Activated B cell treated with CpG ODN at 0.5 μM for 24 hours (primary cell): Measurements from ENCODE around the gene UBXN1. TPM values are rescaled to one million over a fixed set of nuclear protein-coding genes. Genes with fewer than 3 reads are reported as not detected.
"Not testable (repeated sequence)": the region's sequence is repeated elsewhere in the genome, so short reads cannot be mapped to it uniquely, and the experiment has no call there.

Experiments
- ATAC-seq: fragments of 200-7000 bp; cut with Tn5 transposase; one replicate; pipeline ENCODE4 v1.10.0; 2021; ENCODE audit warnings: low read depth, mild to moderate bottlenecking, moderate library complexity
- CTCF ChIA-PET: fragments of 350-600 bp; sonication (Branson Sonifier 250); formaldehyde crosslinking; loops from one replicate; lab custom pipeline; 2021; ENCODE audit warnings: antibody characterized with exemption; lab: Charles Lee
- POLR2A ChIA-PET: fragments of 350-600 bp; sonication (Branson Sonifier 250); formaldehyde crosslinking; loops from one replicate; lab custom pipeline; 2021; ENCODE audit warnings: antibody characterized with exemption; lab: Charles Lee
- DNase-seq: peaks from one replicate; pipeline ENCODE4 v3.0.0; 2022
- H3K27ac Mint-ChIP-seq: one replicate; pipeline ENCODE4 v1.8.0; 2020; ENCODE audit warnings: mixed read lengths
- H3K27me3 Mint-ChIP-seq: one replicate; pipeline ENCODE4 v1.8.0; 2021; ENCODE audit warnings: mixed read lengths
- H3K36me3 Mint-ChIP-seq: one replicate; pipeline ENCODE4 v1.8.0; 2021; ENCODE audit warnings: low read depth, mixed read lengths
- H3K4me1 Mint-ChIP-seq: one replicate; pipeline ENCODE4 v1.8.0; 2021; ENCODE audit warnings: mixed read lengths
- H3K4me3 Mint-ChIP-seq: one replicate; pipeline ENCODE4 v1.8.0; 2020; ENCODE audit warnings: mild to moderate bottlenecking, mixed read lengths
- H3K9me3 Mint-ChIP-seq: one replicate; pipeline ENCODE4 v1.8.0; 2020; ENCODE audit warnings: mixed read lengths
- intact Hi-C: fragments of 100-400 bp; cut with micrococcal nuclease; formaldehyde crosslinking; loops from one replicate; pipeline ENCODE4 v1.15.1; 2024
- total RNA-seq: library from RNA; stranded (reverse); gene quantifications from 2 replicates; pipeline ENCODE4 v1.2.3, GENCODE V29; 2022
- TF ChIP-seq, protein P1 (sequence below): fragments of 200-600 bp; IDR thresholded peaks from one replicate; pipeline ENCODE4 v1.8.0; 2022; ENCODE audit warnings: antibody characterized with exemption, mild to moderate bottlenecking

UBXN1 gene
- total RNA-seq, 1 donor from 2014 or later, result 204 TPM

- intact Hi-C loops, result loop anchor here (1.0 to 2.0 kb wide), 3 partner anchors 28 to 174 kb away; partner anchors contain the start of genes GANAB and UBXN1
- H3K4me3 Mint-ChIP-seq, result peak overlapping the region; percentile 92
- H3K27me3 Mint-ChIP-seq, result no peaks in the 10 kb centered on the region
- no peak for DNase-seq
- TF ChIP-seq, protein P1, sequence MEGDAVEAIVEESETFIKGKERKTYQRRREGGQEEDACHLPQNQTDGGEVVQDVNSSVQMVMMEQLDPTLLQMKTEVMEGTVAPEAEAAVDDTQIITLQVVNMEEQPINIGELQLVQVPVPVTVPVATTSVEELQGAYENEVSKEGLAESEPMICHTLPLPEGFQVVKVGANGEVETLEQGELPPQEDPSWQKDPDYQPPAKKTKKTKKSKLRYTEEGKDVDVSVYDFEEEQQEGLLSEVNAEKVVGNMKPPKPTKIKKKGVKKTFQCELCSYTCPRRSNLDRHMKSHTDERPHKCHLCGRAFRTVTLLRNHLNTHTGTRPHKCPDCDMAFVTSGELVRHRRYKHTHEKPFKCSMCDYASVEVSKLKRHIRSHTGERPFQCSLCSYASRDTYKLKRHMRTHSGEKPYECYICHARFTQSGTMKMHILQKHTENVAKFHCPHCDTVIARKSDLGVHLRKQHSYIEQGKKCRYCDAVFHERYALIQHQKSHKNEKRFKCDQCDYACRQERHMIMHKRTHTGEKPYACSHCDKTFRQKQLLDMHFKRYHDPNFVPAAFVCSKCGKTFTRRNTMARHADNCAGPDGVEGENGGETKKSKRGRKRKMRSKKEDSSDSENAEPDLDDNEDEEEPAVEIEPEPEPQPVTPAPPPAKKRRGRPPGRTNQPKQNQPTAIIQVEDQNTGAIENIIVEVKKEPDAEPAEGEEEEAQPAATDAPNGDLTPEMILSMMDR, result no peak
- no peak for ATAC-seq
- ChIA-PET POLR2A (interaction anchor here (0.6 to 8.0 kb wide), 23 partner anchors 13 to 174 kb away, joined by 3 to 188 read pairs (median 9); partner anchors contain the start of genes B3GAT3, C11orf98, CSKMT and EEF1G), CTCF (interaction anchor here (1.0 to 1.6 kb wide), 2 partner anchors 42 to 174 kb away, joined by 3 to 5 read pairs; partner anchors contain the start of genes C11orf98, CSKMT and SLC3A2)
- peaks cover 49% of the 10 kb centered on the region for H3K4me1 Mint-ChIP-seq
- H3K36me3 Mint-ChIP-seq, result peaks cover 26% of the 10 kb centered on the region
- H3K9me3 Mint-ChIP-seq, result no peaks in the 10 kb centered on the region
- H3K27ac Mint-ChIP-seq, result peak overlapping the region; percentile 99
Observed at GRCh38 chr11:62706850-62707247, 28.0 kb upstream of the UBXN1 start.

DNA sequence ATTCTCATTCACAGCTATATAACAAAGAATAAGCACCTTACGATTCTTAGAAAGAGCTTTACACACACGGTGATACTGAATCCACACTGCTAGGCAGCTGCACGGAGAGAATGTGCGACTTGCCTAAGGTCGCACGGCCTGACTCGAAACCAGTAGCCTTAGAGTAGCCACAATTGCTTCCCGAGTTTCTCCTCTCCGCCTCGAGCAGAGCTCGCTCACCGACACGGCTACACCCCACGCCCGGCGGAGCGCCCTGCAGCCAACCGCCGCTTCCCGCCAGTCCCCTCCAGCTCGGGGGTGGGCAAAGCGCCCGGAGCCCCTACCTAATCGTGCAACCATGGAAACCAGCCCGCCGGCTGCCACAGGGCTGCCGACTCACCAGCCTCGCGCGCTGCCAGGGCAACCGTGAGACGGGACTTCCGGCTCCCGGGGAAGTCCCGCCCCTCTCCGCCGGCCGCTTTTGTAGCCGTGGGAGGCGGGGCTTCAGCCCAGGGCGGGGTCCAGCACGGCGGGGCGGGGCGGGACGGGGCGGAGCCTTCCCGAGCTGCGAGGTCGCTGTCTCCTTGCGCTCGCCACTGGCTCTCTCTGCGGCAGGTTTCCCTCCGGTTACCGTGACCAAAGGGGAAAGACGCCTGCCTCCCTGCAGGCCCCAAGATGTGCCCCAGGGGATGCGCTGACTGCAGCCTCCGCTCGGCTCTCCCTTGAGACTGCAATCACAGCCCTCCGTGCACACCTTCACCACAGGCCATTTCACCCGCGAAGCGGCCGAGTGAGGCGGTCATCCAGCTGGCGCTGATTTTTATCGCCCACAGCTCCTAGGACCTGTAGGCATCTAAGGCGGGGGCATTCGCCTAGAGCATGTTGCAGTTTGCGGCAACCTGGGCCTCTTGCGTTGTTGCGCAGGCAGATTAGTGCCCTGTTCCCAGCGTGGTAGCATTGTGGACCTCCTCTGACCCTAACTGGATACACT is 27.3 kb upstream of the UBXN1 start:
- CTCF ChIA-PET, result interaction anchor here (1.0 to 1.6 kb wide), 4 partner anchors 12 to 175 kb away, joined by 3 to 6 read pairs (median 4); partner anchors contain the start of genes C11orf98, CSKMT and SLC3A2

DNA sequence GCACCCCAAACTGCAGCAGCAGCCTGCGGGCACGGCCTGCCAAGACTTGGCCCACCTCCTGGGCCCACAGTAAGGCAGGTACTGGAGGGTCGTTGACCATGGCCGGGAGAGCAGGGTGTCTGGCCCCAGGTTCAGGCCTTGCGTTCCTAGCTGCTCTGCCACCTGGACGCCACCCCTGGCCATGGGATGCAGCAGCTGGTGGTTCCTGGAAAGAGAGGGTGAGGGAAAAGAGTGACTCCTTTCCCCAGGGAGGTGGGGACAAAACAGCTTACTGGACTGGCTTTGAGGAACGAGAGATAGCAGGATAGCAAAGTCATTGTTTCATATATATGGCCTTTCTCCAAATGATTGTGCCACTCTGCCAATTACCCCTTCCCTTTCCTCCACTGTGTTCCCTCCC is 26.5 kb upstream of the UBXN1 start:
- ATAC-seq, result no peak
- CTCF ChIA-PET, result interaction anchor here (1.0 to 1.6 kb wide), 3 partner anchors 11 to 40 kb away, joined by 3 to 6 read pairs (median 5); partner anchors contain the start of genes C11orf98 and CSKMT
- peak overlapping the region; percentile 86 for H3K27ac Mint-ChIP-seq
- H3K4me3 Mint-ChIP-seq, result peak overlapping the region; percentile 92
- peaks cover 49% of the 10 kb centered on the region for H3K4me1 Mint-ChIP-seq
- no peak for DNase-seq
- H3K36me3 Mint-ChIP-seq, result peaks cover 19% of the 10 kb centered on the region
- no peaks in the 10 kb centered on the region for H3K27me3 Mint-ChIP-seq
- intact Hi-C loops, result no loop called here
- POLR2A ChIA-PET, result interaction anchor here (0.9 to 8.0 kb wide), 16 partner anchors 21 to 175 kb away, joined by 3 to 188 read pairs (median 21); partner anchors contain the start of genes B3GAT3, C11orf98, CSKMT and EEF1G
- H3K9me3 Mint-ChIP-seq, result no peaks in the 10 kb centered on the region
- TF ChIP-seq, protein P1, result no peak

More for the DNA sequence above, 27.3 kb upstream of the UBXN1 start:
- Mint-ChIP-seq H3K27ac (peak overlapping the region; percentile 99), H3K27me3 (no peaks in the 10 kb centered on the region), H3K4me1 (peaks cover 49% of the 10 kb centered on the region), H3K9me3 (no peaks in the 10 kb centered on the region), H3K36me3 (peaks cover 23% of the 10 kb centered on the region), H3K4me3 (peak overlapping the region; percentile 92)
- POLR2A ChIA-PET, result interaction anchor here (0.6 to 8.0 kb wide), 22 partner anchors 12 to 174 kb away, joined by 3 to 188 read pairs (median 8); partner anchors contain the start of genes B3GAT3, C11orf98, CSKMT and EEF1G
- ATAC-seq, result peak; percentile 73
- intact Hi-C loops, result loop anchor here (1.0 to 2.0 kb wide), 3 partner anchors 27 to 175 kb away; partner anchors contain the start of genes GANAB and UBXN1
- peak; percentile 90 for DNase-seq
- TF ChIP-seq, protein P1, result no peak

DNA sequence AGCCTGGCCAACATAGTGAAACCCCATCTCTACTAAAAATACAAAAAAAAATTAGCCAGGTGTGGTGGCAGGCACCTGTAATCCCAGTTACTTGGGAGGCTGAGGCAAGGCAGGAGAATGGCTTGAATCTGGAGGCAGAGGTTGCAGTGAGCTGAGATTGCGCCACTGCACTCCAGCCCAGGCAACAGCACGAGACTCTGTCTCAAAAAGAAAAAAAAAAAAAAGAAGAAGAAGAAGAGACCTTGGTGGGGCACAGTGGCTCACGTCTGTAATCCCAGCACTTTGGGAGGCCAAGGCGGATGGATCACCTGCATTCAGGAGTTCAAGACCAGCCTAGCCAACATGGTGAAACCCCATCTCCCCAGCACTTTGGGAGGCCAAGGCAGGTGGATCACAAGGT is 25.0 kb upstream of the UBXN1 start:
- H3K27me3 Mint-ChIP-seq, H3K27ac Mint-ChIP-seq, H3K4me3 Mint-ChIP-seq, H3K36me3 Mint-ChIP-seq, DNase-seq, intact Hi-C loops, H3K9me3 Mint-ChIP-seq, ATAC-seq: not testable (repeated sequence)
- CTCF ChIA-PET, result interaction anchor here (0.6 kb wide), 1 partner anchor 161 kb away, joined by 4 read pairs; no protein-coding TSS in a partner anchor
- POLR2A ChIA-PET, result interaction anchor here (0.6 to 6.4 kb wide), 4 partner anchors 32 to 163 kb away, joined by 3 to 67 read pairs (median 4); partner anchors contain the start of genes UQCC3 and ZBTB3
- peaks cover 37% of the 10 kb centered on the region for H3K4me1 Mint-ChIP-seq

DNA sequence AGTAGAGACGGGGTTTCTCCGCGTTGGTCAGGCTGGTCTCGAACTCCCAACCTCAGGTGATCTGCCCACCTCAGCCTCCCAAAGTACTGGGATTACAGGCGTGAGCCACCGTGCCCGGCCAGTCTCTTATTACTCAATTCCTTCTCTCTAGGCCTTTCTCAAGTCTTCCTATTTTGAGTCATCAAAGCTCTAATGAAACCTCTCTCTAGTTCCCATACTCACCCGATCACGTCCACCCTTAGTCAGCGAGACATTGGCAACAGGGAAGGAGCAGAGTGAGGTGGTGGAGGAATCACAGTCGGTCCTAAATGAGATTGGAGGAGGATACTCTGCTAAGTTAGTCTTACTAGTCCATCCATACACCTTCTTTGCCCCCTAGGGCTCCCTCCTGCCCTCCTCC is 23.4 kb upstream of the UBXN1 start:
- Mint-ChIP-seq H3K27me3 (no peaks in the 10 kb centered on the region), H3K36me3 (peaks cover 9% of the 10 kb centered on the region), H3K27ac (no peak overlapping the region), H3K4me3 (no peak overlapping the region), H3K9me3 (no peaks in the 10 kb centered on the region), H3K4me1 (peaks cover 20% of the 10 kb centered on the region)
- no peak for DNase-seq
- no peak for ATAC-seq
- ChIA-PET POLR2A (interaction anchor here (1.3 kb wide), 1 partner anchor 30 kb away, joined by 6 read pairs; the partner anchor contains the start of genes LBHD1 and UQCC3), CTCF (interaction anchor here (1.4 kb wide), 1 partner anchor 9 kb away, joined by 8 read pairs; no protein-coding TSS in a partner anchor)
- TF ChIP-seq, protein P1, result no peak
- intact Hi-C loops, result no loop called here
